ENCODE data around the gene FBXO27. TPM values are rescaled to one million over a fixed set of nuclear protein-coding genes. Genes with fewer than 3 reads are reported as not detected.
"Not testable (repeated sequence)": the region's sequence is repeated elsewhere in the genome, so short reads cannot be mapped to it uniquely, and the experiment has no call there.

Gene FBXO27
- total RNA-seq, 1 experiment from 2014 or later: 0.28 TPM

- H3K36me3 Mint-ChIP-seq (ENCODE audit: insufficient read depth, unreplicated experiment): no peaks in the 10 kb centered on the region
- POLR2A ChIA-PET: no interaction called here
- H3K27ac Mint-ChIP-seq (ENCODE audit: low read depth, unreplicated experiment): no peak overlapping the region
- CTCF ChIA-PET: no interaction called here
- no peak overlapping the region for H3K4me3 Mint-ChIP-seq (ENCODE audit: unreplicated experiment)
- intact Hi-C loops (cut with micrococcal nuclease): no loop called here
- BruUV-seq (replicated peaks): no TSS peak
- no peak for TF ChIP-seq CTCF (IDR thresholded peaks at IDR 0.05; ENCODE audit: unreplicated experiment)
- no peaks in the 10 kb centered on the region for H3K4me1 Mint-ChIP-seq (ENCODE audit: insufficient read depth, unreplicated experiment)
- no peaks in the 10 kb centered on the region for H3K27me3 Mint-ChIP-seq (ENCODE audit: insufficient read depth, unreplicated experiment)
- DNase-seq (ENCODE audit: unreplicated experiment): no peak
- H3K9me3 Mint-ChIP-seq (ENCODE audit: unreplicated experiment): no peaks in the 10 kb centered on the region
Observed at GRCh38 chr19:39003188-39003587, 29.2 kb downstream of the FBXO27 start.

GRCh38 chr19:39001041-39001440 lies 31.3 kb downstream of the FBXO27 start:
- BruUV-seq (replicated peaks): no TSS peak
- no peak for DNase-seq (ENCODE audit: unreplicated experiment)
- ChIA-PET CTCF (interaction anchor here (0.6 to 0.7 kb wide), 3 partner anchors 109 to 776 kb away, joined by 3 read pairs; no protein-coding TSS in a partner anchor), POLR2A (no interaction called here)
- no peaks in the 10 kb centered on the region for H3K36me3 Mint-ChIP-seq (ENCODE audit: insufficient read depth, unreplicated experiment)
- no peak overlapping the region for H3K27ac Mint-ChIP-seq (ENCODE audit: low read depth, unreplicated experiment)
- H3K9me3 Mint-ChIP-seq (ENCODE audit: unreplicated experiment): no peaks in the 10 kb centered on the region
- no peaks in the 10 kb centered on the region for H3K27me3 Mint-ChIP-seq (ENCODE audit: insufficient read depth, unreplicated experiment)
- no peak for TF ChIP-seq CTCF (IDR thresholded peaks at IDR 0.05; ENCODE audit: unreplicated experiment)
- no peak overlapping the region for H3K4me3 Mint-ChIP-seq (ENCODE audit: unreplicated experiment)
- no peaks in the 10 kb centered on the region for H3K4me1 Mint-ChIP-seq (ENCODE audit: insufficient read depth, unreplicated experiment)
- intact Hi-C loops (cut with micrococcal nuclease): no loop called here

GRCh38 chr19:38997576-38997975 lies 34.8 kb downstream of the FBXO27 start:
- H3K27me3 Mint-ChIP-seq (ENCODE audit: insufficient read depth, unreplicated experiment); H3K4me3 Mint-ChIP-seq (ENCODE audit: unreplicated experiment); H3K9me3 Mint-ChIP-seq (ENCODE audit: unreplicated experiment); H3K36me3 Mint-ChIP-seq (ENCODE audit: insufficient read depth, unreplicated experiment); CTCF ChIA-PET; DNase-seq (ENCODE audit: unreplicated experiment); H3K27ac Mint-ChIP-seq (ENCODE audit: low read depth, unreplicated experiment); H3K4me1 Mint-ChIP-seq (ENCODE audit: insufficient read depth, unreplicated experiment); intact Hi-C loops (cut with micrococcal nuclease); BruUV-seq (replicated peaks): not testable (repeated sequence)
- POLR2A ChIA-PET: interaction anchor here (0.6 to 1.0 kb wide), 2 partner anchors 33 to 81 kb away, joined by 3 read pairs; no protein-coding TSS in a partner anchor

- no TSS peak for BruUV-seq (replicated peaks)
- DNase-seq (ENCODE audit: unreplicated experiment): peak; percentile 80
- no peak overlapping the region for H3K4me3 Mint-ChIP-seq (ENCODE audit: unreplicated experiment)
- CTCF ChIA-PET: interaction anchor here (0.5 to 0.7 kb wide), 2 partner anchors 30 to 447 kb away, joined by 5 to 6 read pairs; no protein-coding TSS in a partner anchor
- no peaks in the 10 kb centered on the region for H3K36me3 Mint-ChIP-seq (ENCODE audit: insufficient read depth, unreplicated experiment)
- TF ChIP-seq CTCF (IDR thresholded peaks at IDR 0.05; ENCODE audit: unreplicated experiment): no peak
- POLR2A ChIA-PET: interaction anchor here (0.6 to 1.0 kb wide), 4 partner anchors 19 to 78 kb away, joined by 3 to 5 read pairs (median 4); no protein-coding TSS in a partner anchor
- H3K9me3 Mint-ChIP-seq (ENCODE audit: unreplicated experiment): no peaks in the 10 kb centered on the region
- peaks cover 16% of the 10 kb centered on the region for H3K4me1 Mint-ChIP-seq (ENCODE audit: insufficient read depth, unreplicated experiment)
- H3K27me3 Mint-ChIP-seq (ENCODE audit: insufficient read depth, unreplicated experiment): no peaks in the 10 kb centered on the region
- H3K27ac Mint-ChIP-seq (ENCODE audit: low read depth, unreplicated experiment): peak overlapping the region; percentile 51
- intact Hi-C loops (cut with micrococcal nuclease): no loop called here
Observed at GRCh38 chr19:38993271-38993670, 39.1 kb downstream of the FBXO27 start.
